ENCODE data around the gene MYBPC3.

The MYBPC3 gene

DNA sequence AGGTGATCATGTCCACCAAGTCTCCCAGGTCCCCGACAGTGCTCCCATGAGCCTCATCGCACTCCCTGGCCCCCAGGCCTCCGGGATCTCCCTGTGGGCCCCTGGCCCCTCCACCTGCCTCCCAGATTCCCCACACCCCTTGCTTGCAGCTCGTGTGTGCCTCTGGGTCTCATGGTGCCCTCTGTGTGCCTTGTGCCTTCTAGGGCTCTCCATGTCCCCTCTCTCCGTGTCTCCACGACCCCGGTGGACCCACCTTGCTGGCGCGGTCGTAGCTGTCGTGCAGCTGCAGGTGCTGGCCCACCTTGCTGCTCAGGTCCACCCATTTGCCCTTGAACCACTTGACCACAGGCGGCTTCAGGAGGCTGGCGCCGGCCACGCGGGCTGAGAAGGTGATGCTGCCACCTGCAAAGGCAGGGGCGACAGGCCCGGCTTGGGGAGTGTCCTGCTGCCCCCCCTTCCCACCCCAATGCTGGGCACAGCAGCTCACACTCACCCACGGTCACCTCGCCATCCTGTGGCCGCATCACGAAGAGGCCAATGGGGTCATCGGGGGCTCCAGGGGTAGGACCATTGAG lies 2.9 kb downstream of the MYBPC3 start:
- Histone ChIP-seq H3K4me1 (ENCODE audit: control insufficient read depth, insufficient read depth, low read length, poor library complexity, severe bottlenecking) (no peaks in the 10 kb centered on the region), H3K27ac (ENCODE audit: insufficient read depth, low read length, poor library complexity, severe bottlenecking) (no peak overlapping the region), H3K9me3 (ENCODE audit: control insufficient read depth, low read length) (no peaks in the 10 kb centered on the region), H3K36me3 (ENCODE audit: control insufficient read depth, insufficient read depth, low read length) (no peaks in the 10 kb centered on the region), H3K27me3 (replicated peaks; ENCODE audit: control insufficient read depth, insufficient read depth, low read length, poor library complexity, severe bottlenecking) (no peaks in the 10 kb centered on the region), H3K4me3 (ENCODE audit: insufficient read depth, low read depth, low read length, poor library complexity, severe bottlenecking) (no peak overlapping the region)
- DNase-seq, result no peak

DNA sequence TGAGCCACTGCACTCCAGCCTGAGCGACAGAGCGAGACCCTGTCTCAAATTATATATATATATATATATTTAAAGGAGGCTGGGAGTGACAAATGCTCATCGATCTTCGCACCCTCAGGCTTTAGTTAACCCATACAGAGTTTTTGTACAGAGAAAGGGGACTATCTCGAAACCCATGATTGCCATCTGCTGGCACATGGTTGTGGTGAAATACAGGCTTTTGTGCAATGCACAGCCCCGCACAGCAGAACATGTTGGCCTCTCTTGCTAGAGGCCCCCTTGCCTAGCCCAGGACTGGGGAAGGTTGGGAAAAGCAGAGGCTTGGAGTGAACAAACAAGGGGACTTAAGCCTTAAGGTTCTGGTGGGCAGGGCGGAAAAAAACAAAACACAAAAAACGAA lies 3.6 kb downstream of the MYBPC3 start:
- no peaks in the 10 kb centered on the region for H3K4me1 ChIP-seq (ENCODE audit: control insufficient read depth, insufficient read depth, low read length, poor library complexity, severe bottlenecking)
- H3K36me3 ChIP-seq (ENCODE audit: control insufficient read depth, insufficient read depth, low read length), result no peaks in the 10 kb centered on the region
- H3K4me3 ChIP-seq (ENCODE audit: insufficient read depth, low read depth, low read length, poor library complexity, severe bottlenecking), result no peak overlapping the region
- H3K27me3 ChIP-seq (replicated peaks; ENCODE audit: control insufficient read depth, insufficient read depth, low read length, poor library complexity, severe bottlenecking), result no peaks in the 10 kb centered on the region
- no peaks in the 10 kb centered on the region for H3K9me3 ChIP-seq (ENCODE audit: control insufficient read depth, low read length)
- DNase-seq, result no peak
- H3K27ac ChIP-seq (ENCODE audit: insufficient read depth, low read length, poor library complexity, severe bottlenecking), result no peak overlapping the region

DNA sequence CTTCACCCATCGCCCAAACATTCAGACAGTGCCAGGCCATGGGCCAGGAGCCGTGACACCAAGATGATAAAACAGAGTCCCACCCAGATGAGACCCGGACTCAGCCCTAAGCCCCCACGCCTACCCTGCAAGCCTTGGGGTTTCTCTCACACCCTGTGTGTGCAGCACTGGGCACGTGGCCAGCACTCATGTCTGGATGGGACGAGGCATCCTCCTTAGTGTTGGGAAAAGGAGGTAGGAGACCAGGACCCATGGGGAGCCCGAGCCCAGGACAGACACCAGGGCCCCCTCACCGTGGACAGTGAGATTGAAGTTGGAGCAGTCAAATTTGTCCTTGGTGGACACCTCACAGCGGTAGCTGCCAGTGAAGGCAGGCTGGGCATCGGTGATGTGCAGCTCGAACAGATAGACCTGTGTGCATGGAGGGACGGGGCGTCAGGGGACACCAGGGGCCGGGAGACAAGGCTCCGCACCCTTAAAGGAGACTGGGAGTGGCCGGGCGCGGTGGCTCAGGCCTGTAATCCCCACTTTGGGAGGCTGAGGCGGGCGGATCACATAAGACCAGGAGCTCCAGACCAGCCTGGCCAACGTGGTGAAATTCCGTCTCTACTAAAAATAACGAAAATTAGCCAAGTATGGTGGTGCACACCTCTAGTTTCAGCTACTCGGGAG lies 4.2 kb downstream of the MYBPC3 start:
- no peak overlapping the region for H3K4me3 ChIP-seq (ENCODE audit: insufficient read depth, low read depth, low read length, poor library complexity, severe bottlenecking)
- no peak overlapping the region for H3K27ac ChIP-seq (ENCODE audit: insufficient read depth, low read length, poor library complexity, severe bottlenecking)
- no peaks in the 10 kb centered on the region for H3K36me3 ChIP-seq (ENCODE audit: control insufficient read depth, insufficient read depth, low read length)
- H3K9me3 ChIP-seq (ENCODE audit: control insufficient read depth, low read length), result no peaks in the 10 kb centered on the region
- DNase-seq, result no peak
- no peaks in the 10 kb centered on the region for H3K4me1 ChIP-seq (ENCODE audit: control insufficient read depth, insufficient read depth, low read length, poor library complexity, severe bottlenecking)
- H3K27me3 ChIP-seq (replicated peaks; ENCODE audit: control insufficient read depth, insufficient read depth, low read length, poor library complexity, severe bottlenecking), result no peaks in the 10 kb centered on the region

DNA sequence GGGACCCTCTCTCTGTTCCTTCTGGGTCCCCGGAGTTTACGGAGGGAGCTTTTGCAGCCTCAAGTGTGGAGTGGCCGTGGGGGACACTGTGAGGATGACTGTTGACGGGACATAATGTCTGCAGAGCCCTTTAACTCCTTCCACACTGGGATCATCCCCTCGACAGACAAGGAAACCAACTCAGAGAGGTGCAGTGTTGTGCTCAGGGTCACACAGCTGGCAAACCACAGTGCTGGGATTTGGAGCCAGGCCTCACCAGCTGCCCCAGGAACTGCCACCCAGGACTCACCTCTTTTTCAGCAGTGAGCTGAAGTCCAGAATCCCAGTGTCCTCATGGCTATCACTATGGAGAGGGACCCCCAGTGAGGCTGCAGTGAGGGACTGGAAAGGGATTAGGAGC lies 5.4 kb downstream of the MYBPC3 start:
- no peak overlapping the region for H3K27ac ChIP-seq (ENCODE audit: insufficient read depth, low read length, poor library complexity, severe bottlenecking)
- H3K4me3 ChIP-seq (ENCODE audit: insufficient read depth, low read depth, low read length, poor library complexity, severe bottlenecking), result no peak overlapping the region
- no peaks in the 10 kb centered on the region for H3K27me3 ChIP-seq (replicated peaks; ENCODE audit: control insufficient read depth, insufficient read depth, low read length, poor library complexity, severe bottlenecking)
- H3K4me1 ChIP-seq (ENCODE audit: control insufficient read depth, insufficient read depth, low read length, poor library complexity, severe bottlenecking), result no peaks in the 10 kb centered on the region
- DNase-seq, result no peak
- no peaks in the 10 kb centered on the region for H3K36me3 ChIP-seq (ENCODE audit: control insufficient read depth, insufficient read depth, low read length)
- no peaks in the 10 kb centered on the region for H3K9me3 ChIP-seq (ENCODE audit: control insufficient read depth, low read length)

DNA sequence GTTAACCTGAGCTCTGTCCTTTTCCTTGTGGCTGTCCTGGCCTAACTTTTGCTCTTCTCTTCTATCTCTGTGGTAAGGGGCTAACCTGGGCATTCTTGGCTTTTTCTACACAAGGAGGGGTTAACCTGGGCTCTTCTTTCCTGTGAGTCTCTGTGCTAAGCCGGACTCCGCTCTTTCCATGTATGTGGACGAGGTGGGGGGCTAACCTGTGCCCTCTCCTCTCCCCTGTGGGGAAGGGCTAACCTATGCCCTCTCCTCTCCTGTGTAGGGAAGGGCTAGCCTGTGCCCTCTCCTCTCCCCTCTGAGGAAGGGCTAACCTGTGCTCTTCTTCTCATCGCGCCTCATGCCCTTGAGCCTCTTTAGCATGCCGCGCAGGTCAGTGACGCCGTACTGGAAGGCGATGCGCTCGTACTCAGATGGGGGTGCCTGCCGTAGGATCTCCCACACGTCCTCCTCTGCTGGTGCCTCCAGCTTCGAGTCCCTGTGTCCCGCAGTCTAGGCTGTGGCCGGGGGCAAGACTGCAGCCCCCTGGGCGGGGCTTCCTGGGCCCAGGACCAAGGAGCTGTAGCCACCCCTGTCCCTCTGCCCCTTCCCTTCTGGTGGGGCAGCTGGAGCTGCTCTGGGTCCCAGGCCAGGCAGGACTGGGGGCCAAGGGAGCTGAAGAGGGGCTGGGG lies 6.5 kb downstream of the MYBPC3 start:
- no peak for DNase-seq
- Histone ChIP-seq H3K4me1 (ENCODE audit: control insufficient read depth, insufficient read depth, low read length, poor library complexity, severe bottlenecking) (no peaks in the 10 kb centered on the region), H3K4me3 (ENCODE audit: insufficient read depth, low read depth, low read length, poor library complexity, severe bottlenecking) (no peak overlapping the region), H3K36me3 (ENCODE audit: control insufficient read depth, insufficient read depth, low read length) (no peaks in the 10 kb centered on the region), H3K27ac (ENCODE audit: insufficient read depth, low read length, poor library complexity, severe bottlenecking) (no peak overlapping the region), H3K27me3 (replicated peaks; ENCODE audit: control insufficient read depth, insufficient read depth, low read length, poor library complexity, severe bottlenecking) (no peaks in the 10 kb centered on the region), H3K9me3 (ENCODE audit: control insufficient read depth, low read length) (no peaks in the 10 kb centered on the region)

DNA sequence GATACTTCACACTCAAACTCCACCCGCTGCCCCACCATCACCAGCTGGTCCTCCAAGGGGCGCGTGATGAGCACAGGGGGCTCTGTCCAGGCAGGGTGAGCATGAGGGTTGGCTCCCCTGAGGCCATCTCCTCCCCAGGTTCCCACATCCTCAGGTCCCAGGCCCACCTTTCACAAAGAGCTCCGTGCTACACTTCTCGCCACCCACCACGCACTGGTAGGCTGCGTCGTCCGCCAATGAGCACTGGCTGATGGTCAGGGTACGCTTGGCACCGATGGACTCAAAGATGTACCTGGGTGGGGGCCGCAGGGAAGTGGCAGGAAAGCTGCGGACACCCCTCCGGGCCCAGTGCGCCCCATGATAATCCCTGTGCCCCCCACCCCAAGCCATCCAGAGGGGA lies 9.6 kb downstream of the MYBPC3 start:
- Histone ChIP-seq H3K4me1 (ENCODE audit: control insufficient read depth, insufficient read depth, low read length, poor library complexity, severe bottlenecking) (no peaks in the 10 kb centered on the region), H3K4me3 (ENCODE audit: insufficient read depth, low read depth, low read length, poor library complexity, severe bottlenecking) (no peak overlapping the region), H3K36me3 (ENCODE audit: control insufficient read depth, insufficient read depth, low read length) (no peaks in the 10 kb centered on the region), H3K9me3 (ENCODE audit: control insufficient read depth, low read length) (no peaks in the 10 kb centered on the region), H3K27me3 (replicated peaks; ENCODE audit: control insufficient read depth, insufficient read depth, low read length, poor library complexity, severe bottlenecking) (no peaks in the 10 kb centered on the region), H3K27ac (ENCODE audit: insufficient read depth, low read length, poor library complexity, severe bottlenecking) (no peak overlapping the region)
- no peak for DNase-seq

DNA sequence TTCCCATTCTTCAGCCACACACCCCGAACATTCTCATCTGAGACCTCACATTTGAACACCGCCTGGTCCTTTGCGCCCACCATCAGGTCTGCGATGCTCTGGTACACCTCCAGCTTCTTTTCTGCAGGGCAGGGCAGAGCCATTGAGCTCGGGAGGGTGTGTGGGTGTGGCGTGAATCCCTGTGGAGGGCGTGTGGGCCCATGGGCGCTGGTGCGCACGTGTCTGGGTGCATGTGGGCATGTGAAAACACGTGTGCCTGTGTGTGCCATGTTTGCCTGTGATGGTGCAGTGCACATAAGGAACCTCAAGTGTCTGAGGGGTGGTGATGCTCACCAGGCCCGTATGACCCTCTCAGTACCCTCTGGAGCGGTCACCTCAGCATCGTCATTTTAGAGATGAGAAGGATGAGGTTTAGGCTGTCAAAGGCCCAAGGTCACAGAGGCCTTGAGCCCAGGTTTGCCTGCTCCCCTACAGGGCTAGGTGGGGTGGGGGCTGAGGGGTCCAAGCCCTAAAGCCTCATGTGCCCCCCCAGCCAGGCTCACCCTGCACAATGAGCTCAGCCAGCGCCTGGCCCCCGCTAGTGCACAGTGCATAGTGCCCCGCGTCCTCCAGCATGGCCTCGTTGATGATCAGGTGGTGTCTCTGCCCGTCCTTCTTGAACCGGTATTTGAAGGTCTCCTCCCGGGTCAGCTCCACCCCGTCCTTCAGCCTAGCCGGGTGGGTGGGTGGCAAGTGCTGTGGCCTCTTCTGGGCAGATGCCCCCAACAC lies 10.3 kb downstream of the MYBPC3 start:
- Histone ChIP-seq H3K4me3 (ENCODE audit: insufficient read depth, low read depth, low read length, poor library complexity, severe bottlenecking) (no peak overlapping the region), H3K4me1 (ENCODE audit: control insufficient read depth, insufficient read depth, low read length, poor library complexity, severe bottlenecking) (no peaks in the 10 kb centered on the region), H3K27me3 (replicated peaks; ENCODE audit: control insufficient read depth, insufficient read depth, low read length, poor library complexity, severe bottlenecking) (no peaks in the 10 kb centered on the region), H3K27ac (ENCODE audit: insufficient read depth, low read length, poor library complexity, severe bottlenecking) (no peak overlapping the region), H3K9me3 (ENCODE audit: control insufficient read depth, low read length) (no peaks in the 10 kb centered on the region), H3K36me3 (ENCODE audit: control insufficient read depth, insufficient read depth, low read length) (no peaks in the 10 kb centered on the region)
- no peak for DNase-seq

DNA sequence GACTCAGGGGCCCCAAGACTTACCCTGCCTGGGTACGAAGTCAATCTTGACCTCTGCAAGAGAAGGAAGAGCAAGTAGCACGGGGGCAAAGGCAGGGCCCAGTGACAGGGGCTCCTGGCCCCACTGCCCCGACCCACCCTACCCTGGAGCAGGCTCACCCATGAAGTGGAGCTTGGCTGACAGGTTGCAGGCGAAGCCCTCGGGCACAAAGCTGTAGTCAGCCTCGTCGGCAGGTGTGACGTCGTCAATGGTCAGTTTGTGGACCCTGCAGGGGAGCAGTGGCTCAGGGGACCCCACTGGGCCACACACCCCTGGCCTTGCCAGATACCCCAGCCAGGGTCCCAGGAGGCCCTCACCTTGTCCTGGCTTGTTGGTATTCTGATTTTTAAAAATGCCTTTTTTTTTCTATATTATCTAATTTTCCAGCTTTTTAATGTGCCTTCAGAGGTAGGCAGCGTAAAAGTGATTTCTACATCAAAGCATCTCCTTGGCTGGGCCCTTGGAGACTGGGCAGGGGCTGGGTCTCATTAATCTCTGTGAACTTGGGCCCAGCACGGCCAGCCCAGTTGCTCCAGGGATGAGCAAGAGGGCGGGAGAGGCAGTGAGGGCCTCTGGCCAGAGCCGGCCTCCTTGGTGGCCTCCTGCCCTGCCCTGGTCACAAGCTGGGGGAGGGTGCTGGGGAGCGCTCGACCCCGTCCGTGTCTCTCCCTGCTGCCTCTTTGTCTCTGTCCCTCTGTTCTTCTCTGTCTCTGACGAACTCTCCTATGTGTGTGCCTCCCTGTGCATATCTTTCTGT lies 11.3 kb downstream of the MYBPC3 start:
- H3K4me3 ChIP-seq (ENCODE audit: insufficient read depth, low read depth, low read length, poor library complexity, severe bottlenecking), result no peak overlapping the region
- H3K4me1 ChIP-seq (ENCODE audit: control insufficient read depth, insufficient read depth, low read length, poor library complexity, severe bottlenecking), result no peaks in the 10 kb centered on the region
- no peak for DNase-seq
- H3K27ac ChIP-seq (ENCODE audit: insufficient read depth, low read length, poor library complexity, severe bottlenecking), result no peak overlapping the region
- H3K27me3 ChIP-seq (replicated peaks; ENCODE audit: control insufficient read depth, insufficient read depth, low read length, poor library complexity, severe bottlenecking), result no peaks in the 10 kb centered on the region
- no peaks in the 10 kb centered on the region for H3K9me3 ChIP-seq (ENCODE audit: control insufficient read depth, low read length)
- no peaks in the 10 kb centered on the region for H3K36me3 ChIP-seq (ENCODE audit: control insufficient read depth, insufficient read depth, low read length)

DNA sequence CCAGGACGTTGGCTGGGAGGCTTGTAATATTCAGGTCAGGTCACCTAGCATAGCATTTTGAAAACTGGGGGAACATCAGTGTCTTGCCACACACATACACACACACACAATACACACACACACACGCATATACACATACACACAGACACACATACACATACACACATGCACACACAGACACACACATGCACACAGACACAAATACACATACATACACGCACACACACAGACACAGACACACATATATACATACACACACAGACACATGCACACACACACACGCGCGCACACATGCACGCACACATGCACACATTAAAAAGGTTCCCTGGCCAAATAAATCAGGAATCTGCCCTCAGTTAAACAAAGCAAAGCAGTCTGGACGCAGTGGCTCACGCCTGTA lies 12.5 kb downstream of the MYBPC3 start:
- Histone ChIP-seq H3K27ac (ENCODE audit: insufficient read depth, low read length, poor library complexity, severe bottlenecking) (no peak overlapping the region), H3K9me3 (ENCODE audit: control insufficient read depth, low read length) (no peaks in the 10 kb centered on the region), H3K4me1 (ENCODE audit: control insufficient read depth, insufficient read depth, low read length, poor library complexity, severe bottlenecking) (no peaks in the 10 kb centered on the region), H3K4me3 (ENCODE audit: insufficient read depth, low read depth, low read length, poor library complexity, severe bottlenecking) (no peak overlapping the region), H3K27me3 (replicated peaks; ENCODE audit: control insufficient read depth, insufficient read depth, low read length, poor library complexity, severe bottlenecking) (no peaks in the 10 kb centered on the region), H3K36me3 (ENCODE audit: control insufficient read depth, insufficient read depth, low read length) (no peaks in the 10 kb centered on the region)
- DNase-seq, result no peak

Data from effector memory CD4-positive, alpha-beta T cell (primary cell).